Gastrocnemius medialis (tissue), 4 donors: ENCODE measurements around the gene TNFAIP3.

Experiments
- CTCF ChIP-seq, 5 experiments: fragments of 450-650 bp in 3 of 5; fragments of 200-600 bp in 2 of 5; sonication (generic) in 2 of 5; IDR thresholded peaks in 4 of 5; conservative IDR thresholded peaks in 1 of 5; 1 replicate in 4 of 5; 2 replicates in 1 of 5; pipeline ENCODE4 v1.5.1; 2016 to 2019; ENCODE audit warnings: antibody characterized with exemption in 5 of 5, mild to moderate bottlenecking in 3 of 5, moderate library complexity in 3 of 5
- POLR2A ChIP-seq, 2 donors: fragments of 450-650 bp; IDR thresholded peaks; one replicate each; pipeline ENCODE4 v1.6.1; 2017; ENCODE audit warnings: antibody characterized with exemption in 2 of 2, mild to moderate bottlenecking in 2 of 2, moderate library complexity in 2 of 2

DNA sequence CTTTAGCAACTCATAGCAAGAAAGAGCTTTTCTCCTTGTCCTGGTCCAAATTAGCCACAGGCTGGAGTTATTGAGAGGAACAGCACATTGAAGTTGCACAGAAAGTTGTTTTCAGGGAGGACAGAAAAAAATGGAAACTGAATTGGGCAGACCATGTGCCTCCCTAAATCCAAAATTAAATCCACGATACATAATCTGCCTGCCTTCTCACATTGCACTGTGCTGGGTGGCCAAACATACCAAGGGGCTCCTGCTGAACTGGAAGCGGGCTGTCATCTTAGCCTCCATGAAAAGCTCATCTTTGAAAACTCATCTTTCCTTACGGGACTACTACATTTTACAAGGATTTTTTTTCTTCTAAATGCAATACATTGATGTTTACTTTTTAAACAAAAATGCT is 59.9 kb downstream of the TNFAIP3 start:
- TF ChIP-seq CTCF (IDR thresholded peaks at IDR 0.05 in 4 of 5, conservative IDR thresholded peaks at IDR 0.05 in 1 of 5) = no peak
- TF ChIP-seq POLR2A (IDR thresholded peaks at IDR 0.05) = no peak
